Measurements from ENCODE around the gene NIPAL1.

NIPAL1 gene

GRCh38 chr4:48068182-48068581 lies 51.6 kb downstream of the NIPAL1 start:
- no peak for DNase-seq

- no peak for DNase-seq
Observed at GRCh38 chr4:48069026-48069425, 52.5 kb downstream of the NIPAL1 start.

- DNase-seq = no peak
Observed at GRCh38 chr4:48071191-48071590, 54.6 kb downstream of the NIPAL1 start.

- DNase-seq = no peak
Observed at GRCh38 chr4:48073567-48074103, 57.1 kb downstream of the NIPAL1 start.

- no peak for DNase-seq
Observed at GRCh38 chr4:48074657-48075056, 58.1 kb downstream of the NIPAL1 start.

- DNase-seq = no peak
Observed at GRCh38 chr4:48078425-48078824, 61.9 kb downstream of the NIPAL1 start.

GRCh38 chr4:48078862-48079655 lies 62.5 kb downstream of the NIPAL1 start:
- no peak for DNase-seq

GRCh38 chr4:48079972-48080391 lies 63.4 kb downstream of the NIPAL1 start:
- no peak for DNase-seq

- DNase-seq = no peak
Observed at GRCh38 chr4:48081196-48081595, 64.6 kb downstream of the NIPAL1 start.

GRCh38 chr4:48082956-48083355 lies 66.4 kb downstream of the NIPAL1 start:
- DNase-seq = no peak

- DNase-seq = no peak
Observed at GRCh38 chr4:48085821-48086589, 69.4 kb downstream of the NIPAL1 start.
